HG03159 (cell line): ENCODE results near the gene VPS13D.
"Not testable (repeated sequence)": the region's sequence is repeated elsewhere in the genome, so short reads cannot be mapped to it uniquely, and the experiment has no call there.

Experiments
- ATAC-seq: cut with Tn5 transposase; IDR thresholded peaks from one replicate; pipeline ENCODE4 v1.9.1; 2021; ENCODE audit warnings: mild to moderate bottlenecking, moderate library complexity; ENCODE audit not compliant: unreplicated experiment

The VPS13D gene

DNA sequence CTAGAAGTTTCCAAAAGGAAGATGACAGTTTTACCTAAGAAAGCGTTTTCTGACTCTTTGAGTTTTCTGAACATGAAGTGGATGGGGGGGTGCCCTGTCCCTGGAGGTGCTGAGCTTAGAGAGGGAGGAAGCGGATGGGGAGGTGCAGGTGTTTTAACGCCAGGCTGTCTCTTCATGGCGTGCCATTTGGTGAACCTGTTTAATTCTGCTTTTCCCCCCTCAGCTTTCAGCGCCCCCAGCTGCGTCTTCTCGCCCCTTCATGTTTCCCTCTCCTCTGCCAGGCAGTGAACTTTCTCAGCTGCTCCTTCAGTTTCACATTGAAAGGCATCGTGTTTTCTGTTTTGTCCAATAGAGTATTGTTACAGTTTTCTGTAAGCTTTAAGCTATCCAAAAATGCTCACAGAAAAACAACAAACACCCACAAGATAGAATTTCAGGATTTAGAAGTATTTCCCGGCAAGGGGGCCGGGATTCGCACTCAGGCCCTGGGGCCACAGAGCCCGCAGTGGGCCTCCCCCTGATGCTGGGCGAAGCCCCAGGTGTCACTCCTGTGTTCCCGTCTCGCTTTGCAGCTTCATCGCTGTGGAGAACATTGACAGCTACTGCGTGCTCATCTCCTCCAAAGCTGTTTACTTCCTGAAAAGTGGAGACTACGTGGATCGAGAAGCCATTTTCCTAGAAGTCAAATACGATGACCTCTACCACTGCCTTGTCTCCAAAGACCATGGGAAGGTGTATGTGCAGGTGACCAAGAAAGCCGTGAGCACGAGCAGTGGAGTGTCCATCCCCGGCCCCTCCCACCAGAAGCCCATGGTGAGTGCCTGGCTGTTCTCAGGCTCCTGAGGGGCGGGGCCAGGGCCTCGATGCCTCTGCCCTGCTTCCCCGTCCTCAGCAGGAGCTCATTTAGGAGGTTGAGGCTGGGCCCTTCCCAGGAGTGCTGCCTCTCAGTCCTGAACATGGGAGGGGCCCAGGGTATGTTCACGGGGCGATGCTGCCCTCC lies 276.8 kb downstream of the VPS13D start:
- ATAC-seq = no peak

DNA sequence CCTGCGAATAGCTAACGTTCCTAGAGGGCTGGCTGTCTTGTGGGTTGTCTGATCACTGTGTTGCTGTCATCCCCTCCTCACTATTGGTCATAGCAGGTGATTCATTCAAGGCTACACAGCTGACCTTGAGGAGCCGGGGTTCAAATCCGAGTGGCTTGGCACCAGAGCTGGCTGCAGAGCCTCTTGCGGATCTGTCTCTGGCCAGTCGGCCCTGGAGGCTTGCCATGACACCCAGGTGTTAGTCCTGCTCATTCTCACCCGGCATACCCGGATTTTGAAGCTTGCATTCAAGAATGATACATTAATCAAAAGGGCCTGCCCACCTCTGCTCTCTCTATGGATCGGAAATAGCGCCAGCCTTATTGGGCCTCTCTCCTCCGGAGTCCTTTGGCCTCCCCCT lies 277.8 kb downstream of the VPS13D start:
- no peak for ATAC-seq

DNA sequence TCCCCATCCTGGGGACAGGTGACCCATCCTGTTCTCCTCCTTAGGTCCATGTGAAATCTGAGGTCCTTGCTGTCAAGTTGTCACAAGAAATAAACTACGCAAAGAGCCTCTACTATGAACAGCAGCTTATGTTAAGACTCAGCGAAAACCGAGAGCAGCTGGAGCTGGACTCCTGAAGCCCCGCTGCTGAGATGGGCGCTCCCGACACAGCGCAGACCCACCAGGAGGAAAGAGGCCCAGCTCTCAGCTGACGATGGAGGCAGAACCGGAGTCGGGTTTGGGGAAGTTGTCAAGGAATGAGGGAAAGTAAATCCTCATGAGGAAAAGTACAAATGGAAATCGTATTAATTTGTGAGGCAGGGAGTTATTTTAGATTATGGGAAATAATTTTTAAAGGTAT lies 279.0 kb downstream of the VPS13D start:
- no peak for ATAC-seq

DNA sequence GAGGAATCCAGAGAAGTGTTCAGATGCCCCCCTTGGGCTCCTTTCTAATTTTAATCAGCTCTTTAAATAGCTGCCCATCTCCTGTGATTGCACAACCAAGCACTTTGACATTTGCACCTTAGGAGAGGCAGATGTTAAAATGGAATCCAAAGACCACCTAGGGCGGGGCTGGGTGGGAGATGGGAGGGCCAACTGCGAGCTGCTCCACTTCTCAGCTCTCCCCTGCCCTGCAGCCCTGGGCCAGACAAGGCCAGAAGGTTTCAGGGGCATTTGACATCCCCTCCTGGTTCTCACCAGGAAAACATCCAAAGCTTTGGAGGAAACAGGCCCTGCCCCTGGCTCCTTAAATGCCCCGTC lies 281.3 kb downstream of the VPS13D start:
- no peak for ATAC-seq

DNA sequence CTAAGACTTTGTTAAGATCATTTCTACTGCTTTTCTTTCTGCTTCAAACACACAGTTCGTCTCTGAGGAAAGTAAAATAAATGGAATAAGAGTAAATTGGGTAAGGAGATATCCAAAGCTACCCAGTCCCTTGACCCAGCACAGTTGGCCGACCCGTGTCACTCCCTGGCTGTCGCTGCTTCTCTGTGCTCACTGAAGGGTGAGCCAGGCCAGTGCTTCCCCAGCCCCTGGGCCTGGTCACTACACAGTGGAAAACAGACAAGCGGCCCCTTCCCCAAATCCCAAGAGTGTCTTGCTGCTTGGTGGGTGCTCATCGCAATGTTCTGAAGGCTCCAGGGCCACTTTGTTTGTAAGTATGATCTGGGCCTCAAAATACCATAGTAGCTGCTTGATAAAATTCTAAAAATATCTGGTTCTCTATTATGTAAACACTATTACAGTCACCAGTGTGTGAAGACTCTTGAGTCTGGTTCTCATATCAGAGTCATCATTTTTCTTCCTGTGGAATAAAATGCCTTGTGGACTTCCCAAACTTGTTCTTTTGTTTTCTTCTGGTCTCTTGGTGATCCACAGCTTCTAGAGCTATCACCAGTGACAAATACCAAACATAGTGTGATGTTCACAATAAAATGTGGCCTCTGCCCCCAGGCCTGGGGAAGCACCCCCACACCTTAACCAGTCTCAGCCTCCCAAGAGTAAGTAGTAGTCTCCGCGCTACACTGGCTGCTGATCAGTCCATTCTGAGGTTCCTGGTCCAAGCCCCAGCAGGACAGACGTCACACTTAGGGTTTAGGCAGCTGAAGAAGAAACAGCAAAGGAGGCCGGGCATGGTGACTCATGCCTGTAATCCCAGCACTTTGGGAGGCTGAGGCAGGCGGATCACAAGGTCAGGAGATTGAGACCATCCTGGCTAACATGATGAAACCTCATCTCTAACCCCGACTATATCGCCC lies 282.0 kb downstream of the VPS13D start:
- no peak for ATAC-seq

DNA sequence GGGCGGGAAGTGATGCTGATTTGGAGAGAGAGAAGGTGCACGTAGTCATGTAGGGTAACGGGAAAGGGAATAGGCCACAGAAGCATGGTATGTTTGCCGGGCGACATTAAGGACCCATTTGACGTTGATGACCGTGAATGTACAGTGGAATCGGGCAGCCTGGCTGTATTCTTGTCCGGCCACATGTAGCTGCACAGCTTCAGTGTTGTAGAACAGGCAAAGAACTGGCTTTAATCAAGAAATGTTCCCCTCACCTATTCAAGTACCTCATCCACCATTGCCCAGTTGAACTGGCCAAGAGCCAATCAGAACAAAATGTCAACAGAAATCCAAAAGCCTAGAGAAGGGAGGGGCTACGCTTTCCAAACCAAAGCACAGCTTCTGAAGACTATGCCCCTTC lies 283.4 kb downstream of the VPS13D start:
- ATAC-seq = no peak

DNA sequence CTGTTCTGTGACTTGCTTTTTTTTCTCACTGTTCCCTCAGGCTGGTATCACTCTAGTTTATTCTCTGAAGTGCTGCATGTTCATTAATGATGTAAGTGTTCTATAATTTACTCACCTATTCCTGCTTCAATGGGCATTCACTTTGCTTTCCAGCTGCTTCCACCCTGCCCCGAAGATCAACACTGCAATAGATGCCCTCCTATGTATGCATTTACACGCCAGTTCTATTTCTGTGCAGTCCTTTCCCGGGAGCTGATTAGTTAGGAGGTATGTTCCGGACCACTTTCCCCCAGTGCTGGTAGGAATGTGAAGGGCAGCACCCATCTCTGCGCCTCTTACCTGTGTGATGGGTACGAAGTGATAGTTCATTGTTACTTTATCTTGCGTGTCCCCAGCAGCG lies 284.8 kb downstream of the VPS13D start:
- ATAC-seq = no peak

DNA sequence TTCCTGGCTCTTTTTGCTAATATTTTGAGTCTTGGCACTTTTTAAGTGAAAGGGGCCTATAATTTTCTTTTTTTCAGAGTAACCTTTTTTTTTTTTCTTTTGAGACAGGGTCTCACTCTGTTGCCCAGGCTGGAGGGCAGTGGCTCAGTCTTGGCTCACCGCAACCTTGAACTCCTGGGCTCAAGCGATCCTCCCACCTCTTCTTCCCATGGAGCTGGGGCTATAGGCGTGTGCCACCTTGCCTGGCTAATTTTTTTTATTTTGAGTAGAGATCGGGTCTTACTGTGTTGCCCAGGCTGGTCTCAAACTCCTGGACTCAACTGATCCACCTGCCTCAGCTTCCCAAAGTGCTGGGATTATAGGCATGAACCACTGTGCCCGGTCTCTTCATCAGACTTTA lies 285.4 kb downstream of the VPS13D start:
- no peak for ATAC-seq

DNA sequence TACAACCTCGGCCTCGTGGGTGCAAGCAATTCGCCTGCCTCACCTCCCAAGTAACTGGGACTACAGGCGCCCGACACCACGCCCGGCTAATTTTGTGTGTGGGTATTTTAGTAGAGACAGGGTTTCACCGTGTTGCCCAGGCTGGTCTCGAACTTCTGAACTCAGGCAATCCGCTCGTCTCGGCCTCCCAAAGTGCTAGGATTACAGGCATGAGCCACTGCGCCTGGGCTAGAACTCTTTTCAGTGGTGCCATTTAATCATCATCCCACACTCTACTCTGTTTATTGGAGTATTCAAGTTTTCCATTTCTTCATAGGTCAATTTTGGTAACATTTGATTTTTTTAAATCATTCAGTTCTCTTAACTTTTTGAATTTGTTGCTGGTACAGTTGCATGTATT lies 286.9 kb downstream of the VPS13D start:
- no peak for ATAC-seq

DNA sequence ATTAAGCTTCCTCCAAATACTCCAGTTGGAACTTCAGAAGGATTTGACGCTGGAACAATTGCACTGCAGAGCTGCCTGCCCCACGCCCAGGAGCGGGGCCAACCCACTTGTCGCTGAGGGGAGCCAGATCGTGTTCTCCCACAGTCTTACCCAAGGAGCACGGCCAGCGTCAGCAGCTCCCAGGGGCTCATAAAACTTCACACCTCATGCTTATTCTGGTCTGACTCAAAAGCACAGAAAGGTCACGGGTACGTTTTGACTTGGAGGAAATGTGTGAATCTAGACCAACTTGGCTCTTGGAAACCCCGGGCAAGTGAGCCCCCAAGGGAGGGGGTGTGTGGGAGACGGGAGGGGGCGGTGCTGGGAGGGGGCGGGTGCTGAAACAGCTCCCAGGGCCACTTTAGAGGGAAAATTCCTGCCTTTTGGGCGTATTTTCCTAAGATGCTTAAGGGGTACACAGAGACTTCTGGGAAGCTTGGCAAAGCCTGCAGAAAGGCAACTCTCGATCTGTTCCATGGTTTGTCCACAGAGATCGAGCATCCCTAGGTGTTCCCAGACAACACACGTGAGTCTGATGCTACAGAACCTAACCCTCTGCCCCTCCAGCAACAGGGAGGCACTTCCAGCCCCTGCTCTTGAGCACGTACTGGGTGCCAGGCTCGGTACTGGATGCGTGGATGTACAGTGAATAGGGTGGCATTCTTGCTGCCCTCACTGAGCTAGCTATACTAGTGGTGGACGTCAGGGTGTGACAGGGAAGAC lies 289.3 kb downstream of the VPS13D start:
- ATAC-seq = no peak

DNA sequence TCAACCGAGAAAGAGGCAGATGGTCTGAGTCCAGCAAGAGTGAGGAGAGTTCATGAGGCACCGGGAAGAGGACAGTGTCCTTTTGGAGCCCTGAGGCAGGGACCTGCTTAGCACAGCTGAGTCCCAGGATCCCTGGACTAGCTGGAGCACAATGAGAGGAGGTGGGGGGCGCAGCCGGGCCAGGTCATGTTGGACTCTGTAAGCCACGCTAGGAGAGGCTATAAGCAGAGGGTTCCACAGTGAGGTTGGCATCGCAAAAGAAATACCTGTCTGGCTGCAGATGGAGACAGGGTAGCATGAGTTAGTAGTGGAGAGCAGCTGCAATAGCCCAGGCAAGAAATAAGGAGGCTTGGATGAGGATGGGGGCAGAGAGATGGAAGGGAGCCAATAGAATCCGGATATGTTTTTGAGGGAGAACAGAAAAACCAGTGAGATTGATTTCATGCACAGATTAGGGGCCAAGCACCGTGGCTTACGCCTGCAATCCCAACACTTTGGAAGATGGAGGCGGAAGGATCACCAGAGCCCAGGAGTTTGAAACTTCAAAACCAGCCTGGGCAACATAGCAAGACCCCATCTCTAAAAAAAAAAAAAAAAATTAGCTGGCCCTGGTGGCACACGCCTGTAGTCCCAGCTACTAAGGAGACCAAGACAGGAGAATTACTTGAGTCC lies 290.0 kb downstream of the VPS13D start:
- ATAC-seq = no peak

DNA sequence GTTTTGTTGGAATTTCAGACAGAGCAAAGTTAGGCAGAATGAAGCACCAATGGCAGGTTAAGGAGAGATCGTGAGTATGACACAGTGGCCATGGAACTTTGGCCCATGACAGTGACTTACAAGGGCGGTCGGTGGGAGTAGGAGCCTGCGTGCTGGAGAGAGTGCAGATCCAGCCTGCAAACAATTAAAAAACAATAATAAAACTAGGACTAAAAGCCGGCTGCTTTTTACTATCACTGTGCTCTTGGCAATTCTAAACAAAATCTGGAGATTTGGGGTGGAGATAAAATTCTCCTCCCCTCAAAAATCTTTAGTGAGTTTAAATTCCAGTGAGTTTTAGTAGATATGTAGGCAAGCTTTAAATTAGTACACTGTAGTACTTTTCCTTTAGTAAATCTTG lies 291.3 kb downstream of the VPS13D start:
- ATAC-seq = no peak

DNA sequence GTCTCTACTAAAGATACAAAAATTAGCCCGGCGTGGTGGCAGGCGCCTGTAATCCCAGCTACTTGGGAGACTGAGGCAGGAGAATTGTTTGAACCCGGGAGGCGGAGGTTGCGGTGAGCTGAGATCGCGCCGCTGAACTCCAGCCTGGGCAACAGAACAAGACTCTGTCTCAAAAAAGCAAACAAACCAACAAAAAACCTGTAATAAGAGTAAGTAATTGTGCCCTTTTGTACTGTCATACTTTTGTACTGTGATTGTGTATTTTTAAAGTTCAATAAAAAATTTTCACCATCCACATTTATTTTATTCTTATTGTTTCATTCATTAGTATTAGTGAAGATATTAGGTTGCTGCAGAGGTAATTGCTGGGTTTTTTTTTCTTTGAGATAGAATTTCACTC lies 292.9 kb downstream of the VPS13D start:
- not testable (repeated sequence) for ATAC-seq

DNA sequence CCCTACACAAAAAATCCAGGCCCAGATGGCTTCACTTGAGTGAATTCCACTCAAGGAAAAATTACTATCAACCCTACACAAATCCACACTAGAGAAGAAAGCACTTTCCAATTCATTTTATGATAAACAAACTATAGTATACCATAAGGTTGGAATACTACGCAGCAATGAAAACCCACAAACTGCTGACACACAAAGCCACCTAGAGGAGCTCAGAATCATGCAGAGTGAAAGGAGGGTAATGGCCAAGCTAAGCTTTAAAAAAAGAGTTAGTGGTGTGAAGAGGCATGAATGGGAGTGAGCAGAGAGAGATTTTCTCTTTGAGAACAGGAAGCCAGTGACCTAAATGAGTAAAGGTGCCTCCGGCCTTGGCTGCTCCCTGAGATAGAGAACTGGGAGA lies 294.4 kb downstream of the VPS13D start:
- no peak for ATAC-seq

DNA sequence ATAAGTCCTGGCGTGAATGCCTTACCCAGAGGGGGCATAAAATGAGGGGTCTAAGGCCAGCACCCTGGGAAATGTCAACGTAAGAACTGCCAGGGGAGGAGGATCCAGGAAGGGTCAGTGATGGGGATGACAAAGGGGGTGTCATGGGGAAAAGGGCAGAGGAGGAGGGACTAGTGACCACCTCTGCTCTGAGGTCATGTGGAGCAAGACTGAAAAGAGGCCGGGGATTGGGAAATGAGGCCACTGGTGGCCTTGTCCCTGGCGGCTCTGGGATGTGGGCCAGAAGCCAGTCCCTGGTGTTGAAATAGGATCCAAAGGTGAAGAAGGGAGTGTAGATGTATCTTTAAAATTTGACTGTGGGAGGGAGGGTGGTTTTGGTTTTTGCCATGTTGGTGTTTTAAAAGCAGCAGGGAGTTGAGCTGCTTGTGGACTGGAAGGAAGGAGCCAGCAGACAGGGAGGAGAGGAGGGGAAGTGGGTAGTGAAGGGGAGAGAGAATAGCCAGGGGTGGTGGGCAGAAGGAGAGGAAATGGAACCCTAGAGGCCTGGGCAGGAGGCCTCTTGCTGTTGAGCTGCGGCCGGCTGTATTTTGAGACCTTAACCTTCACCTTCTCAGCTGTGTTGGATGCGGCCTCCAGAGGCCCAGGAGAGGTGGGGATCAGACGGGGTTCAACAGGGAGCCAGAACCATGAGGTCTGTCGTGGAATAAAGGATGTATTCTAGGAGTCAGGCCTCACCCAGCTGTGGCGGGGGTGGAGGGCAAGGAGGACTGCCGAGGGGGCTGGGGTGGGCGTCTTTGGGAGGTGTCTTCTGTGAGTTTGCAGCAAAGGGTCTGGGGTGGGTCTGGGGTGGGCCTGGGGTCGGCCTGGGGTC lies 295.7 kb downstream of the VPS13D start:
- no peak for ATAC-seq

DNA sequence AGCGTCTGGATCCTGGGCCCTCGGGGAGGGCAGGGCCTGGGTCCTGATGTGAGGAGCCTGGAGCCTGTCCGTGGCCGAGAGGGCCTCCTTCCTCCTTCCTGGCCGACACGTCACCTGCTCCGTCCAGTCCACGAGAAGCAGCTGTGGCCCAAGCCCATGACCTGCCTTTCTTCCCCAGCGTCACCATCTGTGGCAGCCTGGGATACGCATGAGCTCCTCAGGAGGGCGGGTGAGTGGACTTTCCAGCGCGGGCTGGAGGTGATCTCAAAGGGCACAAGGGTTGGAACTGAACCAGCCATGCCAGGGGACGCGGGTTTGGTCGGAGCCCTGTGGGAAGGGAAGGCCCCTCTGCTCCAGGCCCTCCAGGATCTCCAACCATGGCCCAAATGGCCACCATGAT lies 297.7 kb downstream of the VPS13D start:
- no peak for ATAC-seq

DNA sequence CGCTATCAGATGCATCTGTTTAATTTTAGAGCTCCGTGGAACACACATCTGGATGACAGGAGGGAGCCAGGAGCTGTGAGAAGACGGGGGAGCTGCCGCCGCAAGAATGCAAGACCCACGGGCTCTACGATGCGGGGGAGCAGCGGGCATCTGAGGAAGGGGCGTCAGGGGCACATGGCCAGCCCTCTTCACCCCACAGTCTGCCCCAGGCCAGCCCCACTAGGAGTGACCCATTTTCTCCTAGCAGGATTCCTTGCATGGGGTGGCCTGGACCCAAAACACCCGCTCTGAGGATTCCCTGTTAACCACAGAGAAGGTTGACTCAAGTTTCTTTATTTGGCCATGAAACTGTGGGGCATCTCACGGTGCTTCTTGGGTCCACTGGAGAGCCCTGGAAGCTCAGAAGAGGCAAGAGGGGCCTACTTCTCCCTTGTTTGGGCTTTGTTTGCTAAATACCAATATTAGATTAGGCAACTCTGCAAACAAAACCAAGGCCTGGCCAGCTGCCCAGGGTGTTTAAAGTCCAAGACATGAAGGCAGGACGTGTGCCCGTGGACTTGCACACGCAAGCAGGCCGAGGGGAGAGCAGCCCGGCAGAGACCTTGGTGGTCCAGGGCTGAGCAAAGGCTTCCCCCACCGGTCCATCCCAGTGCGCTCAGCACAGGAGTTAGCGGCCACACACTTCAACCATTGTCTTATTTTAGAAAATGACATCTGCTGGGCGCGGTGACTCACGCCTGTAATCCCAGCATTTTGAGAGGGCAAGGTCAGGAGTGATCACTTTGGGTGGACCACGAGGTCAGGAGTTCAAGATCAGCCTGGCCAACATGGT lies 298.4 kb downstream of the VPS13D start:
- no peak for ATAC-seq

DNA sequence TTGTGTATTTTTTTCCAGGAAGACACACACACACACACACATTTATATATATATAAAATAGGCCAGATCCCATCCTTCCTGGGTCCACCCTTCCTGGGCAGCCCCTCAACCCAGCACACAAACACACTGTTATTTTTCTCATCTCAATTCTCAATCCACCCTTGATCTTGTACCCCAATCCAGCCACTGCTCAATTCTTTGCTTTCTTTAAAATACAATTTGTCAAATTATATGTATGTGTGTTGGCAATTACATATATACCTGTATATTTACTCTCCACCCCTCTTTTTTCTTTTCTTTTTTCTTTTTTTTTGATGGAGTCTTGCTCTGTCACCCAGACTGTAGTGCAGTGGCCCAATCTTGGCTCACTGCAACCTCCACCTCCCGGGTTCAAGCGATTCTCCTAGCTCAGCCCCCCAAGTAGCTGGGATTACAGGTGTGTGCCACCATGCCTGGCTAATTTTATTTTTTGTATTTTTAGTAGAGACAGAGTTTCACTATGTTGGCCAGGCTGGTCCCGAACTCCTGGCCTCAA lies 299.9 kb downstream of the VPS13D start:
- no peak for ATAC-seq
